ENCODE results near the gene PIGT. TPM values are rescaled to one million over a fixed set of nuclear protein-coding genes. Genes with fewer than 3 reads are reported as not detected.

Gene PIGT
- total and polyA plus RNA-seq, 2 experiments from 2014 or later: 48.4 to 63.1 TPM

DNA sequence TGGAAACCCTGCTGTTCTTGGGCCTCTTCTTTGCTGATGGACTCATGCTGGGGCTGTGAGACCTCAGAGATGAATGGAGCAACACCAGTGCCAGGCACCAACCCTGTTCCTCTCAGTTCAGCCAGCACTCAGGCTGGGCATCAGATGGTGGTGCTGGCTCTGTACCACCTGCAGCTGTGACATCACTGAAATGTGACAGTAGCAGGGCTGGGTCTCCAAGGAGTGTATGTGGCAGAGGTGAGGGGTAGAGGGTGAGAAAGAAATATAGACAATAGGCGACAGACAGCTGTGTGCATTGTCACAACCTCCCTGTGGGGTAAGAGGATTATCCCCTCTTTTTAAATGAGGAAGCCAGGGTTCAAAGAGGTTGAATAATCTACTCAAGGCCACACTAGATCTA, 37.8 kb upstream of the PIGT start, which contains the start of gene TP53TG5:
TP53TG5 (minus strand) TSS at position 135 of the 400 bp plus-strand sequence; CDS start at position 46, 89 bp downstream.
- peaks cover 10% of the 10 kb centered on the region for H3K4me1 Mint-ChIP-seq
- Histone ChIP-seq H3K4me3 (no peak within 1 kb of the TSS), H3K36me3 (ENCODE audit: insufficient read depth) (no peaks in the 10 kb centered on the region), H2AFZ (no peak within 1 kb of the TSS), H3K27ac (ENCODE audit: low read depth) (no peak within 1 kb of the TSS), H3K4me2 (no peak within 1 kb of the TSS), H3F3A (replicated peaks; ENCODE audit: low read depth) (no peaks in the 10 kb centered on the region), H3K9me2 (ENCODE audit: insufficient read depth) (no peaks in the 10 kb centered on the region), H3K4me1 (ENCODE audit: insufficient read depth) (peaks cover 8% of the 10 kb centered on the region; the same call in 1 of the 2 replicates), H3K27me3 (ENCODE audit: insufficient read depth) (peaks cover 5% of the 10 kb centered on the region), H4K20me1 (replicated peaks; ENCODE audit: insufficient read depth) (no peaks in the 10 kb centered on the region), H3K79me2 (replicated peaks; ENCODE audit: insufficient read depth) (no peaks in the 10 kb centered on the region)
- ATAC-seq (no peak), DNase-seq (ENCODE audit: low spot score) (no peak)
- H3K36me3 Mint-ChIP-seq (ENCODE audit: low read depth): no peaks in the 10 kb centered on the region
- H3K27me3 Mint-ChIP-seq (ENCODE audit: insufficient read depth, low read depth, poor library complexity): peaks cover 4% of the 10 kb centered on the region
- no peaks in the 10 kb centered on the region for H3K9me3 Mint-ChIP-seq
- TF ChIP-seq ZNF331 (CRISPR knock-in tag; IDR thresholded peaks at IDR 0.05; ENCODE audit: low read depth): no peak
- TF ChIP-seq NANOG (IDR thresholded peaks at IDR 0.05; ENCODE audit: borderline replicate concordance): no peak
- no peak for TF ChIP-seq JUNB (IDR thresholded peaks at IDR 0.05; ENCODE audit: unreplicated experiment)
- no peak for TF ChIP-seq EZH2 (IDR thresholded peaks at IDR 0.05; ENCODE audit: low read depth, unreplicated experiment)
- no peak for TF ChIP-seq EZH2phosphoT487 (IDR thresholded peaks at IDR 0.05; ENCODE audit: unreplicated experiment)
- TF ChIP-seq, protein P1, sequence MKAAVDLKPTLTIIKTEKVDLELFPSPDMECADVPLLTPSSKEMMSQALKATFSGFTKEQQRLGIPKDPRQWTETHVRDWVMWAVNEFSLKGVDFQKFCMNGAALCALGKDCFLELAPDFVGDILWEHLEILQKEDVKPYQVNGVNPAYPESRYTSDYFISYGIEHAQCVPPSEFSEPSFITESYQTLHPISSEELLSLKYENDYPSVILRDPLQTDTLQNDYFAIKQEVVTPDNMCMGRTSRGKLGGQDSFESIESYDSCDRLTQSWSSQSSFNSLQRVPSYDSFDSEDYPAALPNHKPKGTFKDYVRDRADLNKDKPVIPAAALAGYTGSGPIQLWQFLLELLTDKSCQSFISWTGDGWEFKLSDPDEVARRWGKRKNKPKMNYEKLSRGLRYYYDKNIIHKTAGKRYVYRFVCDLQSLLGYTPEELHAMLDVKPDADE (IDR thresholded peaks at IDR 0.05): no peak
- TF ChIP-seq POLR2AphosphoS5 (IDR thresholded peaks at IDR 0.05; ENCODE audit: low read depth): no peak
- no peak for TF ChIP-seq ZNF114 (CRISPR knock-in tag; IDR thresholded peaks at IDR 0.05)
- no peak for TF ChIP-seq CREB1 (CRISPR knock-in tag; IDR thresholded peaks at IDR 0.05; ENCODE audit: low read depth)
- TF ChIP-seq, protein P2, sequence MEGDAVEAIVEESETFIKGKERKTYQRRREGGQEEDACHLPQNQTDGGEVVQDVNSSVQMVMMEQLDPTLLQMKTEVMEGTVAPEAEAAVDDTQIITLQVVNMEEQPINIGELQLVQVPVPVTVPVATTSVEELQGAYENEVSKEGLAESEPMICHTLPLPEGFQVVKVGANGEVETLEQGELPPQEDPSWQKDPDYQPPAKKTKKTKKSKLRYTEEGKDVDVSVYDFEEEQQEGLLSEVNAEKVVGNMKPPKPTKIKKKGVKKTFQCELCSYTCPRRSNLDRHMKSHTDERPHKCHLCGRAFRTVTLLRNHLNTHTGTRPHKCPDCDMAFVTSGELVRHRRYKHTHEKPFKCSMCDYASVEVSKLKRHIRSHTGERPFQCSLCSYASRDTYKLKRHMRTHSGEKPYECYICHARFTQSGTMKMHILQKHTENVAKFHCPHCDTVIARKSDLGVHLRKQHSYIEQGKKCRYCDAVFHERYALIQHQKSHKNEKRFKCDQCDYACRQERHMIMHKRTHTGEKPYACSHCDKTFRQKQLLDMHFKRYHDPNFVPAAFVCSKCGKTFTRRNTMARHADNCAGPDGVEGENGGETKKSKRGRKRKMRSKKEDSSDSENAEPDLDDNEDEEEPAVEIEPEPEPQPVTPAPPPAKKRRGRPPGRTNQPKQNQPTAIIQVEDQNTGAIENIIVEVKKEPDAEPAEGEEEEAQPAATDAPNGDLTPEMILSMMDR (conservative IDR thresholded peaks at IDR 0.05; ENCODE audit: low read depth in 2 of 2): no peak
- TF ChIP-seq, protein P3, sequence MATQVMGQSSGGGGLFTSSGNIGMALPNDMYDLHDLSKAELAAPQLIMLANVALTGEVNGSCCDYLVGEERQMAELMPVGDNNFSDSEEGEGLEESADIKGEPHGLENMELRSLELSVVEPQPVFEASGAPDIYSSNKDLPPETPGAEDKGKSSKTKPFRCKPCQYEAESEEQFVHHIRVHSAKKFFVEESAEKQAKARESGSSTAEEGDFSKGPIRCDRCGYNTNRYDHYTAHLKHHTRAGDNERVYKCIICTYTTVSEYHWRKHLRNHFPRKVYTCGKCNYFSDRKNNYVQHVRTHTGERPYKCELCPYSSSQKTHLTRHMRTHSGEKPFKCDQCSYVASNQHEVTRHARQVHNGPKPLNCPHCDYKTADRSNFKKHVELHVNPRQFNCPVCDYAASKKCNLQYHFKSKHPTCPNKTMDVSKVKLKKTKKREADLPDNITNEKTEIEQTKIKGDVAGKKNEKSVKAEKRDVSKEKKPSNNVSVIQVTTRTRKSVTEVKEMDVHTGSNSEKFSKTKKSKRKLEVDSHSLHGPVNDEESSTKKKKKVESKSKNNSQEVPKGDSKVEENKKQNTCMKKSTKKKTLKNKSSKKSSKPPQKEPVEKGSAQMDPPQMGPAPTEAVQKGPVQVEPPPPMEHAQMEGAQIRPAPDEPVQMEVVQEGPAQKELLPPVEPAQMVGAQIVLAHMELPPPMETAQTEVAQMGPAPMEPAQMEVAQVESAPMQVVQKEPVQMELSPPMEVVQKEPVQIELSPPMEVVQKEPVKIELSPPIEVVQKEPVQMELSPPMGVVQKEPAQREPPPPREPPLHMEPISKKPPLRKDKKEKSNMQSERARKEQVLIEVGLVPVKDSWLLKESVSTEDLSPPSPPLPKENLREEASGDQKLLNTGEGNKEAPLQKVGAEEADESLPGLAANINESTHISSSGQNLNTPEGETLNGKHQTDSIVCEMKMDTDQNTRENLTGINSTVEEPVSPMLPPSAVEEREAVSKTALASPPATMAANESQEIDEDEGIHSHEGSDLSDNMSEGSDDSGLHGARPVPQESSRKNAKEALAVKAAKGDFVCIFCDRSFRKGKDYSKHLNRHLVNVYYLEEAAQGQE (IDR thresholded peaks at IDR 0.05; ENCODE audit: unreplicated experiment): no peak
- TF ChIP-seq STAT1 (IDR thresholded peaks at IDR 0.05; ENCODE audit: unreplicated experiment): no peak
- TF ChIP-seq, protein P4, sequence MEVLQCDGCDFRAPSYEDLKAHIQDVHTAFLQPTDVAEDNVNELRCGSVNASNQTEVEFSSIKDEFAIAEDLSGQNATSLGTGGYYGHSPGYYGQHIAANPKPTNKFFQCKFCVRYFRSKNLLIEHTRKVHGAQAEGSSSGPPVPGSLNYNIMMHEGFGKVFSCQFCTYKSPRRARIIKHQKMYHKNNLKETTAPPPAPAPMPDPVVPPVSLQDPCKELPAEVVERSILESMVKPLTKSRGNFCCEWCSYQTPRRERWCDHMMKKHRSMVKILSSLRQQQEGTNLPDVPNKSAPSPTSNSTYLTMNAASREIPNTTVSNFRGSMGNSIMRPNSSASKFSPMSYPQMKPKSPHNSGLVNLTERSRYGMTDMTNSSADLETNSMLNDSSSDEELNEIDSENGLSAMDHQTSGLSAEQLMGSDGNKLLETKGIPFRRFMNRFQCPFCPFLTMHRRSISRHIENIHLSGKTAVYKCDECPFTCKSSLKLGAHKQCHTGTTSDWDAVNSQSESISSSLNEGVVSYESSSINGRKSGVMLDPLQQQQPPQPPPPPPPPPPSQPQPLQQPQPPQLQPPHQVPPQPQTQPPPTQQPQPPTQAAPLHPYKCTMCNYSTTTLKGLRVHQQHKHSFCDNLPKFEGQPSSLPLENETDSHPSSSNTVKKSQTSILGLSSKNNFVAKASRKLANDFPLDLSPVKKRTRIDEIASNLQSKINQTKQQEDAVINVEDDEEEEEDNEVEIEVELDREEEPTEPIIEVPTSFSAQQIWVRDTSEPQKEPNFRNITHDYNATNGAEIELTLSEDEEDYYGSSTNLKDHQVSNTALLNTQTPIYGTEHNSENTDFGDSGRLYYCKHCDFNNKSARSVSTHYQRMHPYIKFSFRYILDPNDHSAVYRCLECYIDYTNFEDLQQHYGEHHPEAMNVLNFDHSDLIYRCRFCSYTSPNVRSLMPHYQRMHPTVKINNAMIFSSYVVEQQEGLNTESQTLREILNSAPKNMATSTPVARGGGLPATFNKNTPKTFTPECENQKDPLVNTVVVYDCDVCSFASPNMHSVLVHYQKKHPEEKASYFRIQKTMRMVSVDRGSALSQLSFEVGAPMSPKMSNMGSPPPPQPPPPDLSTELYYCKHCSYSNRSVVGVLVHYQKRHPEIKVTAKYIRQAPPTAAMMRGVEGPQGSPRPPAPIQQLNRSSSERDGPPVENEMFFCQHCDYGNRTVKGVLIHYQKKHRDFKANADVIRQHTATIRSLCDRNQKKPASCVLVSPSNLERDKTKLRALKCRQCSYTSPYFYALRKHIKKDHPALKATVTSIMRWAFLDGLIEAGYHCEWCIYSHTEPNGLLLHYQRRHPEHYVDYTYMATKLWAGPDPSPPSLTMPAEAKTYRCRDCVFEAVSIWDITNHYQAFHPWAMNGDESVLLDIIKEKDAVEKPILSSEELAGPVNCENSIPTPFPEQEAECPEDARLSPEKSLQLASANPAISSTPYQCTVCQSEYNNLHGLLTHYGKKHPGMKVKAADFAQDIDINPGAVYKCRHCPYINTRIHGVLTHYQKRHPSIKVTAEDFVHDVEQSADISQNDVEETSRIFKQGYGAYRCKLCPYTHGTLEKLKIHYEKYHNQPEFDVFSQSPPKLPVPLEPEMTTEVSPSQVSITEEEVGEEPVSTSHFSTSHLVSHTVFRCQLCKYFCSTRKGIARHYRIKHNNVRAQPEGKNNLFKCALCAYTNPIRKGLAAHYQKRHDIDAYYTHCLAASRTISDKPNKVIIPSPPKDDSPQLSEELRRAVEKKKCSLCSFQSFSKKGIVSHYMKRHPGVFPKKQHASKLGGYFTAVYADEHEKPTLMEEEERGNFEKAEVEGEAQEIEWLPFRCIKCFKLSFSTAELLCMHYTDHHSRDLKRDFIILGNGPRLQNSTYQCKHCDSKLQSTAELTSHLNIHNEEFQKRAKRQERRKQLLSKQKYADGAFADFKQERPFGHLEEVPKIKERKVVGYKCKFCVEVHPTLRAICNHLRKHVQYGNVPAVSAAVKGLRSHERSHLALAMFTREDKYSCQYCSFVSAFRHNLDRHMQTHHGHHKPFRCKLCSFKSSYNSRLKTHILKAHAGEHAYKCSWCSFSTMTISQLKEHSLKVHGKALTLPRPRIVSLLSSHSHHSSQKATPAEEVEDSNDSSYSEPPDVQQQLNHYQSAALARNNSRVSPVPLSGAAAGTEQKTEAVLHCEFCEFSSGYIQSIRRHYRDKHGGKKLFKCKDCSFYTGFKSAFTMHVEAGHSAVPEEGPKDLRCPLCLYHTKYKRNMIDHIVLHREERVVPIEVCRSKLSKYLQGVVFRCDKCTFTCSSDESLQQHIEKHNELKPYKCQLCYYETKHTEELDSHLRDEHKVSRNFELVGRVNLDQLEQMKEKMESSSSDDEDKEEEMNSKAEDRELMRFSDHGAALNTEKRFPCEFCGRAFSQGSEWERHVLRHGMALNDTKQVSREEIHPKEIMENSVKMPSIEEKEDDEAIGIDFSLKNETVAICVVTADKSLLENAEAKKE (CRISPR knock-in tag; IDR thresholded peaks at IDR 0.05): no peak
- no peak within 1 kb of the TSS for H3K4me3 Mint-ChIP-seq
- no peak within 1 kb of the TSS for H3K27ac Mint-ChIP-seq

All from GM23338 (cell line).